ENCODE results near the gene LAMC1.

Gene LAMC1

GRCh38 chr1:183129921-183130690 lies 106.9 kb downstream of the LAMC1 start:
- H3K27ac ChIP-seq (ENCODE audit: low read length): no peak overlapping the region
- DNase-seq (ENCODE audit: low read depth, low spot score): no peak
- WGBS (ENCODE audit: insufficient coverage, insufficient read length): no CpG with 5 or more reads among the region's 15 CpGs
- H3K36me3 ChIP-seq (ENCODE audit: control insufficient read depth, insufficient read depth, low read length): peaks cover 14% of the 10 kb centered on the region; the same call in 1 of the 2 replicates
- H3K9me3 ChIP-seq (ENCODE audit: control insufficient read depth, insufficient read depth, low read length): no peaks in the 10 kb centered on the region
- no peaks in the 10 kb centered on the region for H3K4me1 ChIP-seq (ENCODE audit: control insufficient read depth, insufficient read depth, low read length)
- H3K27me3 ChIP-seq (ENCODE audit: control insufficient read depth, insufficient read depth, low read length): no peaks in the 10 kb centered on the region
- H3K4me3 ChIP-seq (ENCODE audit: low read length): no peak overlapping the region

DNA sequence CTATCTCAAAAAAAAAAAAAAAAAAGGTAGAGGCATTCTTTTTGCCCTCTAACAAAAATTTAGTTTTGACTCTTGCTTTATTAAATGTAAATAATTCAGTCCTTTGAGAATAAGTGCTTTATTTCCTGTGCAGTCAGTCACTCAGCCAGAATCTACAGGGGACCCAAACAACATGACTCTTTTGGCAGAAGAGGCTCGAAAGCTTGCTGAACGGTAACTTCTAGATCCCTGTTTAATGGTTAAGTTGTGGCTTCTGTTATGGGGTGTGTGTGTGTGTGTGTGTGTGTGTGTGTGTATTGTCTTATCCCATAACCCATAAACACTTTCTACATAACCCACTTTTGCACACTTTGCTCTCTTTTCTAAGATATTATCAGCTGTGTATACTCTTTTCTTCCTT lies 107.9 kb downstream of the LAMC1 start:
- Histone ChIP-seq H3K9me3 (ENCODE audit: control insufficient read depth, insufficient read depth, low read length) (no peaks in the 10 kb centered on the region), H3K4me3 (ENCODE audit: low read length) (no peak overlapping the region), H3K36me3 (ENCODE audit: control insufficient read depth, insufficient read depth, low read length) (peaks cover 14% of the 10 kb centered on the region; the same call in 1 of the 2 replicates), H3K4me1 (ENCODE audit: control insufficient read depth, insufficient read depth, low read length) (no peaks in the 10 kb centered on the region), H3K27me3 (ENCODE audit: control insufficient read depth, insufficient read depth, low read length) (no peaks in the 10 kb centered on the region), H3K27ac (ENCODE audit: low read length) (no peak overlapping the region)
- no peak for DNase-seq (ENCODE audit: low read depth, low spot score)
- no CpG with 5 or more reads among the region's 2 CpGs for WGBS (ENCODE audit: insufficient coverage, insufficient read length)

- Histone ChIP-seq H3K4me1 (ENCODE audit: control insufficient read depth, insufficient read depth, low read length) (no peaks in the 10 kb centered on the region), H3K9me3 (ENCODE audit: control insufficient read depth, insufficient read depth, low read length) (no peaks in the 10 kb centered on the region), H3K36me3 (ENCODE audit: control insufficient read depth, insufficient read depth, low read length) (peaks cover 11% of the 10 kb centered on the region; the same call in 1 of the 2 replicates), H3K27me3 (ENCODE audit: control insufficient read depth, insufficient read depth, low read length) (no peaks in the 10 kb centered on the region), H3K4me3 (ENCODE audit: low read length) (no peak overlapping the region), H3K27ac (ENCODE audit: low read length) (no peak overlapping the region)
- no peak for DNase-seq (ENCODE audit: low read depth, low spot score)
- no CpG with 5 or more reads among the region's 2 CpGs for WGBS (ENCODE audit: insufficient coverage, insufficient read length)
These were observed 112.1 kb downstream of the LAMC1 start for GRCh38 chr1:183135336-183135735.

DNA sequence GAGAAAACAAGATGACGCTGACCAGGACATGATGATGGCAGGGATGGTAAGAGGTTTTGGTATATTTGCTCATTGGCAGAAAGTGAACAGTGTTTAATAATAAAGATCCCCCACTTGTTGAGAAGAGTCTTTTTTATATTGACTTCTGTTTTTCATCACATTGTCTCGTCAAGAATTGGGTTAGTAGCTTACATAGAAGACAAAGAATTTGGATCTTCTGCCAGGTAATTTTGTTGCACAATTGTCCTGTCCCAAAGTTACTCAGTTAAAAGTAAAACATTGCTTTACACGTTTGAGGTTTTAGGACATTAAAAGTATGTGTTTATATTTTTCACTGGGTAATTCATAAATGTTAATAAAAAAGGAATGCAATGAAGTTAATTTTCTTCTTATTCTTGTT lies 114.6 kb downstream of the LAMC1 start:
- whole genome bisulfite sequencing (ENCODE audit: insufficient coverage, insufficient read length): no CpG with 5 or more reads among the region's 3 CpGs

GRCh38 chr1:183138301-183138700 lies 115.1 kb downstream of the LAMC1 start:
- Histone ChIP-seq H3K27me3 (ENCODE audit: control insufficient read depth, insufficient read depth, low read length) (no peaks in the 10 kb centered on the region), H3K4me3 (ENCODE audit: low read length) (no peak overlapping the region), H3K9me3 (ENCODE audit: control insufficient read depth, insufficient read depth, low read length) (no peaks in the 10 kb centered on the region), H3K27ac (ENCODE audit: low read length) (no peak overlapping the region), H3K36me3 (ENCODE audit: control insufficient read depth, insufficient read depth, low read length) (peaks cover 9% of the 10 kb centered on the region), H3K4me1 (ENCODE audit: control insufficient read depth, insufficient read depth, low read length) (no peaks in the 10 kb centered on the region)
- no peak for DNase-seq (ENCODE audit: low read depth, low spot score)
- WGBS (ENCODE audit: insufficient coverage, insufficient read length): no CpG with 5 or more reads among the region's 4 CpGs

More for the DNA sequence above, 114.6 kb downstream of the LAMC1 start:
- DNase-seq (ENCODE audit: low read depth, low spot score): no peak
- Histone ChIP-seq H3K27ac (ENCODE audit: low read length) (no peak overlapping the region), H3K36me3 (ENCODE audit: control insufficient read depth, insufficient read depth, low read length) (peaks cover 12% of the 10 kb centered on the region), H3K27me3 (ENCODE audit: control insufficient read depth, insufficient read depth, low read length) (no peaks in the 10 kb centered on the region), H3K4me1 (ENCODE audit: control insufficient read depth, insufficient read depth, low read length) (no peaks in the 10 kb centered on the region), H3K4me3 (ENCODE audit: low read length) (no peak overlapping the region), H3K9me3 (ENCODE audit: control insufficient read depth, insufficient read depth, low read length) (no peaks in the 10 kb centered on the region)

DNA sequence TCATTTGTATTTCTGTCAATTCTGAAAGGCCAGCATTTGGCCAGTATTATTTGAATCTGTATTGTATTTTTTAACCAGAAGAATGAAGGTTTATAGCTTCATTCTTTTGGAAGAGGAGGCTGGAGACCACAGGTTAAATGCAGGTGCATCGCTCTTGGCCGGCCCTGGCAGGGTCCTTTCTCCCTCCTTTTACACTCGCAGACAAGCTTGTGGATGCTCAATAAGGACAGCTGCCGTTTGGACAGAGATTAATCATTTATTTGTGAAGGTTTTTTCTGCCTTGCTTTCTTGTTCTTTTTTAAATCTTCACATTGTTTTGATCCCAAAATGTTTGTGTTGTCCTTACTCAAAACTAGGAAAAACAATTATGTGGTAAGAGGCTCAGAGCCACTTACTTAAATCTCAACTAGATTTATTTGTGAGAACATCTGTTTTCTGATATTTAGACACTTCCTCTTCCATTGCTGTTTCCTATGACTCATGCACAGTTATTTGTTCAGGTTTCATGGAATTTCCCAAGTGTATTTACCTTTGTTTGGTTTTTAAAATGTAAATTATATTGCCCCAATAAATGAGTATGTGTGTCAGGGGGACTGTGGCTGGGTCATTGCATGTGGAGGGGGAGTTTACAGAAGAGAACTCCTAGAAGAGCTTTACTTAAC lies 116.2 kb downstream of the LAMC1 start:
- WGBS (ENCODE audit: insufficient coverage, insufficient read length): no CpG with 5 or more reads among the region's 4 CpGs
- Histone ChIP-seq H3K36me3 (ENCODE audit: control insufficient read depth, insufficient read depth, low read length) (peaks cover 7% of the 10 kb centered on the region), H3K9me3 (ENCODE audit: control insufficient read depth, insufficient read depth, low read length) (no peaks in the 10 kb centered on the region), H3K27ac (ENCODE audit: low read length) (no peak overlapping the region), H3K27me3 (ENCODE audit: control insufficient read depth, insufficient read depth, low read length) (no peaks in the 10 kb centered on the region), H3K4me1 (ENCODE audit: control insufficient read depth, insufficient read depth, low read length) (no peaks in the 10 kb centered on the region), H3K4me3 (ENCODE audit: low read length) (no peak overlapping the region)
- no peak for DNase-seq (ENCODE audit: low read depth, low spot score)

- H3K36me3 ChIP-seq (ENCODE audit: control insufficient read depth, insufficient read depth, low read length): peaks cover 3% of the 10 kb centered on the region; the same call in 1 of the 2 replicates
- H3K4me3 ChIP-seq (ENCODE audit: low read length): no peak overlapping the region
- H3K9me3 ChIP-seq (ENCODE audit: control insufficient read depth, insufficient read depth, low read length): no peaks in the 10 kb centered on the region
- H3K27ac ChIP-seq (ENCODE audit: low read length): no peak overlapping the region
- no peaks in the 10 kb centered on the region for H3K4me1 ChIP-seq (ENCODE audit: control insufficient read depth, insufficient read depth, low read length)
- DNase-seq (ENCODE audit: low read depth, low spot score): no peak
- no peaks in the 10 kb centered on the region for H3K27me3 ChIP-seq (ENCODE audit: control insufficient read depth, insufficient read depth, low read length)
These were observed 117.4 kb downstream of the LAMC1 start for GRCh38 chr1:183140633-183141032.

DNA sequence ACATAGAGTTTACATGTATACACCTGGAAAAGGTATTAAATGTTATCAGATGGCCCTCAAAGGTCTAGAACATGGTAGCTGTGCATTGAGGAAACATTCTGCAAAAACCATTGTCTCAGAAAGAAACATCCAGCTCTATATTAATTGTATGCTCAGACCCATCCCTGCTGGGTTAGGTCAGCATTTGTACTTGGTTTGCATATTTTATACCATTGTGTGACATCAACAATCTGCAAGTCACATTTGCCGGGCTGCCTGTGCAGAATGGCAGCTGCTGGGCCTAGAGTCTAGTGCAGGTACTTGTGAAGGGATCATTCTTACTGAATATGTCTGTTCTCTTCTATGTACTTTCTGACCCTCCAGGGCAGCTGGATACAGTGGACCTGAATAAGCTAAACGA lies 119.0 kb downstream of the LAMC1 start:
- H3K4me1 ChIP-seq (ENCODE audit: control insufficient read depth, insufficient read depth, low read length): no peaks in the 10 kb centered on the region
- H3K4me3 ChIP-seq (ENCODE audit: low read length): no peak overlapping the region
- no CpG with 5 or more reads among the region's 2 CpGs for WGBS (ENCODE audit: insufficient coverage, insufficient read length)
- H3K9me3 ChIP-seq (ENCODE audit: control insufficient read depth, insufficient read depth, low read length): no peaks in the 10 kb centered on the region
- peaks cover 3% of the 10 kb centered on the region; the same call in 1 of the 2 replicates for H3K36me3 ChIP-seq (ENCODE audit: control insufficient read depth, insufficient read depth, low read length)
- no peak for DNase-seq (ENCODE audit: low read depth, low spot score)
- no peak overlapping the region for H3K27ac ChIP-seq (ENCODE audit: low read length)
- no peaks in the 10 kb centered on the region for H3K27me3 ChIP-seq (ENCODE audit: control insufficient read depth, insufficient read depth, low read length)

GRCh38 chr1:183143576-183144315 lies 120.5 kb downstream of the LAMC1 start:
- Histone ChIP-seq H3K4me3 (ENCODE audit: low read length) (no peak overlapping the region), H3K36me3 (ENCODE audit: control insufficient read depth, insufficient read depth, low read length) (peaks cover 3% of the 10 kb centered on the region; the same call in 1 of the 2 replicates), H3K27ac (ENCODE audit: low read length) (no peak overlapping the region), H3K9me3 (ENCODE audit: control insufficient read depth, insufficient read depth, low read length) (no peaks in the 10 kb centered on the region), H3K4me1 (ENCODE audit: control insufficient read depth, insufficient read depth, low read length) (no peaks in the 10 kb centered on the region), H3K27me3 (ENCODE audit: control insufficient read depth, insufficient read depth, low read length) (no peaks in the 10 kb centered on the region)
- no CpG with 5 or more reads among the region's 7 CpGs for WGBS (ENCODE audit: insufficient coverage, insufficient read length)
- DNase-seq (ENCODE audit: low read depth, low spot score): no peak

DNA sequence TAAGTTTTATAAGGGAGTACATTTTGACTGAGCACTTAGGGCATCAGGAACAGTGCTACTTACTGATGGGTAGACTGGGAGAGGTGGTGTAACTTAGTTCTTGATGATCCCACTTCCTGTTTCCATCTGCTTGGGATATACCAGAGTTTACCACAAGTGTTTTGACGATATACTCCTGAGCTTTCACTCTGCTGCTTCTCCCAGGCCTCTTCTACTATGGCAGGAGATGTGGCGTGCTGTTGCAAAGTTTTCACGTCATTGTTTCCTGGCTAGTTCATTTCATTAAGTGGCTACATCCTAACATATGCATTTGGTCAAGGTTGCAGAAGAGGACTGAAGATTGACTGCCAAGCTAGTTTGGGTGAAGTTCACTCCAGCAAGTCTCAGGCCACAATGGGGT lies 121.5 kb downstream of the LAMC1 start:
- Histone ChIP-seq H3K27me3 (ENCODE audit: control insufficient read depth, insufficient read depth, low read length) (no peaks in the 10 kb centered on the region), H3K36me3 (ENCODE audit: control insufficient read depth, insufficient read depth, low read length) (peaks cover 3% of the 10 kb centered on the region; the same call in 1 of the 2 replicates), H3K4me3 (ENCODE audit: low read length) (no peak overlapping the region), H3K4me1 (ENCODE audit: control insufficient read depth, insufficient read depth, low read length) (no peaks in the 10 kb centered on the region), H3K9me3 (ENCODE audit: control insufficient read depth, insufficient read depth, low read length) (no peaks in the 10 kb centered on the region), H3K27ac (ENCODE audit: low read length) (no peak overlapping the region)
- WGBS (ENCODE audit: insufficient coverage, insufficient read length): no CpG with 5 or more reads among the region's 3 CpGs
- DNase-seq (ENCODE audit: low read depth, low spot score): no peak

Data from iPS DF 6.9 (cell line).